H9 (cell line): ENCODE data around the gene BEGAIN. TPM values are rescaled to one million over a fixed set of nuclear protein-coding genes. Genes with fewer than 3 reads are reported as not detected.

Experiments
- DNase-seq: peaks from one replicate; pipeline ENCODE4 v3.0.0-alpha.2; 2017
- H2AFZ ChIP-seq: one replicate; pipeline ENCODE4 v1.6.1; 2013; ENCODE audit warnings: mild to moderate bottlenecking, low read length, control low read depth, moderate library complexity
- H2AK5ac ChIP-seq: 2 replicates; pipeline ENCODE4 v1.6.1; 2013; ENCODE audit warnings: low read length, control low read depth, mixed read lengths; ENCODE audit not compliant: insufficient read length
- H2BK120ac ChIP-seq: one replicate; pipeline ENCODE4 v1.6.1; 2013; ENCODE audit warnings: low read depth, mild to moderate bottlenecking, low read length, control low read depth, inconsistent platforms; ENCODE audit not compliant: poor library complexity, severe bottlenecking
- H2BK12ac ChIP-seq: 2 replicates; pipeline ENCODE4 v1.6.1; 2013; ENCODE audit warnings: low read length, control low read depth, mixed read lengths, low read depth; ENCODE audit not compliant: insufficient read length
- H2BK15ac ChIP-seq: 2 replicates; pipeline ENCODE4 v1.6.1; 2013; ENCODE audit warnings: low read depth, low read length, control low read depth
- H2BK20ac ChIP-seq: one replicate; pipeline ENCODE4 v1.6.1; 2013; ENCODE audit warnings: low read depth, mild to moderate bottlenecking, low read length, control low read depth, inconsistent platforms; ENCODE audit not compliant: poor library complexity, severe bottlenecking
- H2BK5ac ChIP-seq: 2 replicates; pipeline ENCODE4 v1.6.1; 2013; ENCODE audit warnings: low read length, control low read depth, mixed read lengths; ENCODE audit not compliant: insufficient read length
- H3K14ac ChIP-seq: 2 replicates; pipeline ENCODE4 v1.6.1; 2013; ENCODE audit warnings: low read length, control low read depth; ENCODE audit not compliant: insufficient read depth
- H3K18ac ChIP-seq: 2 replicates; pipeline ENCODE4 v1.6.1; 2013; ENCODE audit warnings: low read depth, mild to moderate bottlenecking, mixed read lengths, low read length, control low read depth; ENCODE audit not compliant: insufficient read length
- H3K23ac ChIP-seq: 2 replicates; pipeline ENCODE4 v1.6.1; 2013; ENCODE audit warnings: low read length, control low read depth, mixed read lengths, low read depth; ENCODE audit not compliant: insufficient read length
- H3K23me2 ChIP-seq: 2 replicates; pipeline ENCODE4 v1.6.1; 2013; ENCODE audit warnings: low read depth, mild to moderate bottlenecking, mixed read lengths, low read length, control low read depth; ENCODE audit not compliant: insufficient read length, poor library complexity, severe bottlenecking
- H3K27ac ChIP-seq: 2 replicates; pipeline ENCODE4 v1.5.1; 2013; ENCODE audit warnings: low read length, control low read depth, mixed read lengths, low read depth; ENCODE audit not compliant: insufficient read length
- H3K27me3 ChIP-seq: 2 replicates; pipeline ENCODE4 v1.6.1; 2013; ENCODE audit warnings: low read length, control low read depth, inconsistent platforms; ENCODE audit not compliant: insufficient read depth
- H3K4ac ChIP-seq: 2 replicates; pipeline ENCODE4 v1.6.1; 2013; ENCODE audit warnings: low read depth, mild to moderate bottlenecking, control low read depth, inconsistent platforms, low read length, moderate library complexity
- H3K4me1 ChIP-seq: 2 replicates; pipeline ENCODE4 v1.6.1; 2013; ENCODE audit warnings: low read length, control low read depth, inconsistent platforms; ENCODE audit not compliant: insufficient read depth
- H3K4me2 ChIP-seq: 2 replicates; pipeline ENCODE4 v1.6.1; 2013; ENCODE audit warnings: low read length, control low read depth, mixed read lengths; ENCODE audit not compliant: insufficient read length, insufficient read depth
- H3K56ac ChIP-seq: 2 replicates; pipeline ENCODE4 v1.6.1; 2013; ENCODE audit warnings: low read depth, mild to moderate bottlenecking, mixed read lengths, low read length, control low read depth; ENCODE audit not compliant: insufficient read length
- H3K79me1 ChIP-seq: 2 replicates; pipeline ENCODE4 v1.6.1; 2013; ENCODE audit warnings: low read depth, mild to moderate bottlenecking, moderate library complexity, low read length, control low read depth, inconsistent platforms; ENCODE audit not compliant: insufficient read depth, poor library complexity, severe bottlenecking
- H3K79me2 ChIP-seq: 2 replicates; pipeline ENCODE4 v1.6.1; 2013; ENCODE audit warnings: low read length, control low read depth, inconsistent platforms; ENCODE audit not compliant: insufficient read depth
- H3K9ac ChIP-seq: 2 replicates; pipeline ENCODE4 v1.6.1; 2013; ENCODE audit warnings: low read length, control low read depth, mixed read lengths; ENCODE audit not compliant: insufficient read length; ENCODE audit errors: extremely low read depth
- H3K9me3 ChIP-seq: one replicate; pipeline ENCODE4 v1.6.1; 2013; ENCODE audit warnings: low read depth, low read length, inconsistent platforms; ENCODE audit not compliant: control insufficient read depth
- H3T11ph ChIP-seq: one replicate; pipeline ENCODE4 v1.6.1; 2013; ENCODE audit warnings: mild to moderate bottlenecking, low read length, control low read depth, inconsistent platforms
- H4K20me1 ChIP-seq: one replicate; pipeline ENCODE4 v1.6.1; 2013; ENCODE audit not compliant: control insufficient read depth, insufficient read length, insufficient read depth
- H4K5ac ChIP-seq: 2 replicates; pipeline ENCODE4 v1.6.1; 2013; ENCODE audit warnings: low read depth, mild to moderate bottlenecking, mixed read lengths, low read length, control low read depth; ENCODE audit not compliant: insufficient read length
- H4K8ac ChIP-seq: replicated peaks from 2 replicates; pipeline ENCODE4 v1.6.1; 2013; ENCODE audit warnings: low read length, control low read depth, mixed read lengths, low read depth; ENCODE audit not compliant: insufficient read length
- H4K91ac ChIP-seq: 2 replicates; pipeline ENCODE4 v1.6.1; 2013; ENCODE audit warnings: low read depth, mild to moderate bottlenecking, moderate library complexity, mixed read lengths, low read length, control low read depth; ENCODE audit not compliant: insufficient read length
- H3K27ac Mint-ChIP-seq, 3 experiments: 2 replicates in 2 of 3; 3 replicates in 1 of 3; pipeline ENCODE4 v1.8.0; 2020 to 2021; ENCODE audit warnings: mixed read lengths in 3 of 3, mild to moderate bottlenecking in 1 of 3, moderate library complexity in 1 of 3
- H3K27me3 Mint-ChIP-seq: 2 replicates; pipeline ENCODE4 v1.8.0; 2021; ENCODE audit warnings: low read depth, mild to moderate bottlenecking, moderate library complexity, mixed read lengths
- H3K36me3 Mint-ChIP-seq, 3 experiments: 2 replicates in 2 of 3; 3 replicates in 1 of 3; pipeline ENCODE4 v1.8.0; 2020 to 2021; ENCODE audit warnings: low read depth in 3 of 3, mixed read lengths in 3 of 3; ENCODE audit not compliant: insufficient read depth in 1 of 3
- H3K4me1 Mint-ChIP-seq, 2 experiments: 2 replicates each; pipeline ENCODE4 v1.8.0; 2020; ENCODE audit warnings: mixed read lengths in 2 of 2
- H3K4me3 Mint-ChIP-seq, 2 experiments: 2 replicates in 1 of 2; 3 replicates in 1 of 2; pipeline ENCODE4 v1.8.0; 2020 to 2021; ENCODE audit warnings: mild to moderate bottlenecking in 2 of 2, mixed read lengths in 2 of 2, moderate library complexity in 1 of 2
- H3K9me3 Mint-ChIP-seq, 2 experiments: 2 replicates in 1 of 2; 3 replicates in 1 of 2; pipeline ENCODE4 v1.8.0; 2020; ENCODE audit warnings: mild to moderate bottlenecking in 2 of 2, mixed read lengths in 2 of 2, moderate library complexity in 1 of 2
- CTCF ChIP-seq: fragments of 200-600 bp; sonication (generic); conservative IDR thresholded peaks from 3 replicates; pipeline ENCODE4 v1.8.0; 2021; ENCODE audit warnings: antibody characterized with exemption, mild to moderate bottlenecking
- WGBS: extraction: QIAGEN DNeasy Blood & Tissue Kit; methylation state at CpG from one replicate; pipeline ENCODE4 v1.1.7; 2013; ENCODE audit warnings: missing lambda C conversion rate, low lambda C conversion rate, mixed read lengths; ENCODE audit not compliant: insufficient read length; ENCODE audit errors: extremely low coverage; 5-methylcytosine and 5-hydroxymethylcytosine counted together
- total RNA-seq: library from RNA; stranded (reverse); gene quantifications from 2 replicates; pipeline ENCODE4 v1.2.1, GENCODE V29; 2021

BEGAIN gene
- total RNA-seq, 1 experiment from 2014 or later: 2.6 TPM

GRCh38 chr14:100601914-100602313 is 14.7 kb upstream of the BEGAIN start:
- Histone ChIP-seq H2BK120ac (no peak overlapping the region), H4K20me1 (no peaks in the 10 kb centered on the region), H2BK5ac (no peak overlapping the region), H3K23me2 (no peaks in the 10 kb centered on the region), H3K14ac (no peak overlapping the region), H2AFZ (no peak overlapping the region), H3K4me2 (no peak overlapping the region), H3K27ac (no peak overlapping the region), H2AK5ac (no peak overlapping the region), H4K91ac (no peak overlapping the region), H3K9ac (no peak overlapping the region), H3K56ac (no peak overlapping the region), H2BK20ac (no peak overlapping the region), H3K79me2 (no peaks in the 10 kb centered on the region), H3K9me3 (no peaks in the 10 kb centered on the region), H3K4me1 (no peaks in the 10 kb centered on the region), H3K4ac (no peak overlapping the region), H3K23ac (no peak overlapping the region), H3K18ac (no peak overlapping the region), H4K5ac (no peak overlapping the region), H3K79me1 (no peaks in the 10 kb centered on the region), H2BK12ac (no peak overlapping the region), H3K27me3 (no peaks in the 10 kb centered on the region), H2BK15ac (no peak overlapping the region), H3T11ph (no peak overlapping the region), H4K8ac (no peak overlapping the region)
- Mint-ChIP-seq H3K4me1 (peaks cover 6 to 14% of the 10 kb centered on the region in 2 experiments; a peak in 3 of 4 replicates), H3K36me3 (peaks cover 0 to 4% (median 0%) of the 10 kb centered on the region in 3 experiments; a peak in 2 of 7 replicates), H3K27me3 (peaks cover 53% of the 10 kb centered on the region), H3K9me3 (peaks cover 3 to 5% of the 10 kb centered on the region in 2 experiments; a peak in 3 of 5 replicates), H3K4me3 (no peak overlapping the region), H3K27ac (no peak overlapping the region)
- 100% methylated on average over 1 of the region's 4 CpGs for WGBS
- TF ChIP-seq CTCF: no peak
- no peak for DNase-seq
